ENCODE measurements around the gene DDX17. TPM values are rescaled to one million over a fixed set of nuclear protein-coding genes. Genes with fewer than 3 reads are reported as not detected.

Gene DDX17
- total and polyA plus RNA-seq, 10 of the 15 experiments (the other 5 are each of a cell fraction or from before 2014, with no cell fraction given) = 25.2 to 778 (median 266) TPM

DNA sequence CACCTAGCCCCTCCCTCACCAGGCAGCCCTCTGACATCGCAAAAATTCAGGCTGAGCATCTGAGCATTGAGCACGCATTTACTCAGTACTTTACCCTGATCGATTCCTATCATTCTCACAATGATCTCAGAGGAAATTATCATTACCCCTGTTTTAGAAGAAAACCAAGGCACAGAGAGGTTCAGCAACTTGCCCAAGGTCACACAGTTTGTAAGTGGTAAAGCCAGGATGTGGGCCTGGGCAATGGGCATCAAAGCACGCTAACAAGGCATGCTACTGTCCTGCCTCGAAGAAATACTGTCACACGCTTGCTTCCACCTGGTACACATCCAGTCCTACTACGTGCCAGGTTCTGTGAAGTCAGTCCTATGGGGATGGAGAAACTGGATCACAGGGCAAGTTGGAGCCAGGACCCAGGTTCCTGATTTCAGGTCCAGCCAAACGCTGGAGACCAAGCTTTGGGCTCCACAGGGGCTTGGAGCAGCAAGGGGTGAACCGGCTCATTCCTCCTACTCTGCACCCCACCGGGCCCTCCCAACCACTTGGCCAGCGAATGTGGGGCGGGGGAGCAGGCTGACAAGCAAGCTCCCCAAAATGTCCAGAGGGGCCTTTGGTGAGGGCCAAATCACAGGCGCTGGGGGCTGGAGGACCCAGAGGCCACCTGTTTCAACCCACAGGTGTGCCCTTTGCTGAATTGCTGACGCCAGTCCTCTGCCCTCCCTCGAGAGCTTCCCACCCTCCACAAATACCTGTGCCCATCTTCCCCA is 69.3 kb downstream of the DDX17 start:
- Histone ChIP-seq H3K9ac (ENCODE audit: control insufficient read depth, insufficient read depth, low read length) (no peak overlapping the region), H4K20me1 (ENCODE audit: control insufficient read depth, insufficient read depth) (no peaks in the 10 kb centered on the region), H3K4me2 (ENCODE audit: control insufficient read depth, insufficient read depth) (no peak overlapping the region), H3K27me3 (replicated peaks in 1 of 2; ENCODE audit: control insufficient read depth in 2 of 2, insufficient read depth in 2 of 2, low read length in 1 of 2) (peaks cover 2 to 4% of the 10 kb centered on the region in 2 experiments; a peak in 3 of 4 replicates), H3K36me3 (ENCODE audit: control insufficient read depth in 2 of 2, insufficient read depth in 2 of 2, low read length in 1 of 2) (no peaks in the 10 kb centered on the region), H2AFZ (ENCODE audit: control insufficient read depth, low read depth, low read length) (no peak overlapping the region), H3K4me3 (no peak overlapping the region), H3K9me3 (replicated peaks; ENCODE audit: control insufficient read depth, insufficient read depth, low read length) (no peaks in the 10 kb centered on the region), H3K27ac (ENCODE audit: control insufficient read depth, insufficient read depth) (no peak overlapping the region), H3K4me1 (ENCODE audit: control insufficient read depth, insufficient read depth, low read length) (no peaks in the 10 kb centered on the region), H3K79me2 (ENCODE audit: control insufficient read depth, insufficient read depth, low read length) (no peaks in the 10 kb centered on the region)
- intact Hi-C loops (cut with micrococcal nuclease; ENCODE audit: unreplicated experiment) = no loop called here
- FAIRE-seq (no peak), ATAC-seq (no peak), DNase-seq (ENCODE audit: low read depth, low spot score) (no peak)
- ChIA-PET RAD21 (ENCODE audit: unreplicated experiment) (interaction anchor here (0.6 kb wide), 1 partner anchor 233 kb away, joined by 3 read pairs; no protein-coding TSS in a partner anchor), CTCF (interaction anchor here (1.1 kb wide), 1 partner anchor 230 kb away, joined by 4 read pairs; no protein-coding TSS in a partner anchor), SMC1A (ENCODE audit: uncharacterized antibody, unreplicated experiment) (no interaction called here), POLR2A (no interaction called here)
- in situ Hi-C loops (cut with MboI) = no loop called here
- WGBS (ENCODE audit: insufficient coverage, insufficient replicate concordance, low lambda C conversion rate, missing lambda C conversion rate) = 54% methylated on average over 15 of the region's 15 CpGs
- no TSS peak for BruUV-seq (replicated peaks)
- no peak for TF ChIP-seq NFYA (IDR thresholded peaks at IDR 0.05; ENCODE audit: borderline replicate concordance, low read depth, low read length)
- TF ChIP-seq SP1 (IDR thresholded peaks at IDR 0.05; ENCODE audit: low read depth, low read length) = no peak
- TF ChIP-seq MYB (IDR thresholded peaks at IDR 0.05; ENCODE audit: borderline replicate concordance, low read depth, low read length) = no peak
- TF ChIP-seq, protein P1, sequence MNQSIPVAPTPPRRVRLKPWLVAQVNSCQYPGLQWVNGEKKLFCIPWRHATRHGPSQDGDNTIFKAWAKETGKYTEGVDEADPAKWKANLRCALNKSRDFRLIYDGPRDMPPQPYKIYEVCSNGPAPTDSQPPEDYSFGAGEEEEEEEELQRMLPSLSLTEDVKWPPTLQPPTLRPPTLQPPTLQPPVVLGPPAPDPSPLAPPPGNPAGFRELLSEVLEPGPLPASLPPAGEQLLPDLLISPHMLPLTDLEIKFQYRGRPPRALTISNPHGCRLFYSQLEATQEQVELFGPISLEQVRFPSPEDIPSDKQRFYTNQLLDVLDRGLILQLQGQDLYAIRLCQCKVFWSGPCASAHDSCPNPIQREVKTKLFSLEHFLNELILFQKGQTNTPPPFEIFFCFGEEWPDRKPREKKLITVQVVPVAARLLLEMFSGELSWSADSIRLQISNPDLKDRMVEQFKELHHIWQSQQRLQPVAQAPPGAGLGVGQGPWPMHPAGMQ (IDR thresholded peaks at IDR 0.05; ENCODE audit: borderline replicate concordance) = no peak
- TF ChIP-seq SRF (IDR thresholded peaks at IDR 0.05; ENCODE audit: low read depth in 2 of 2, low read length in 2 of 2) = no peak
- TF ChIP-seq SMC3 (IDR thresholded peaks at IDR 0.05; ENCODE audit: borderline replicate concordance, low read length) = no peak
- TF ChIP-seq, protein P2, sequence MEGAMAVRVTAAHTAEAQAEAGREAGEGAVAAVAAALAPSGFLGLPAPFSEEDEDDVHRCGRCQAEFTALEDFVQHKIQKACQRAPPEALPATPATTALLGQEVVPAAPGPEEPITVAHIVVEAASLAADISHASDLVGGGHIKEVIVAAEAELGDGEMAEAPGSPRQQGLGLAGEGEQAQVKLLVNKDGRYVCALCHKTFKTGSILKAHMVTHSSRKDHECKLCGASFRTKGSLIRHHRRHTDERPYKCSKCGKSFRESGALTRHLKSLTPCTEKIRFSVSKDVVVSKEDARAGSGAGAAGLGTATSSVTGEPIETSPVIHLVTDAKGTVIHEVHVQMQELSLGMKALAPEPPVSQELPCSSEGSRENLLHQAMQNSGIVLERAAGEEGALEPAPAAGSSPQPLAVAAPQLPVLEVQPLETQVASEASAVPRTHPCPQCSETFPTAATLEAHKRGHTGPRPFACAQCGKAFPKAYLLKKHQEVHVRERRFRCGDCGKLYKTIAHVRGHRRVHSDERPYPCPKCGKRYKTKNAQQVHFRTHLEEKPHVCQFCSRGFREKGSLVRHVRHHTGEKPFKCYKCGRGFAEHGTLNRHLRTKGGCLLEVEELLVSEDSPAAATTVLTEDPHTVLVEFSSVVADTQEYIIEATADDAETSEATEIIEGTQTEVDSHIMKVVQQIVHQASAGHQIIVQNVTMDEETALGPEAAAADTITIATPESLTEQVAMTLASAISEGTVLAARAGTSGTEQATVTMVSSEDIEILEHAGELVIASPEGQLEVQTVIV (IDR thresholded peaks at IDR 0.05; ENCODE audit: borderline replicate concordance, partially characterized antibody) = no peak
- TF ChIP-seq, protein P3, sequence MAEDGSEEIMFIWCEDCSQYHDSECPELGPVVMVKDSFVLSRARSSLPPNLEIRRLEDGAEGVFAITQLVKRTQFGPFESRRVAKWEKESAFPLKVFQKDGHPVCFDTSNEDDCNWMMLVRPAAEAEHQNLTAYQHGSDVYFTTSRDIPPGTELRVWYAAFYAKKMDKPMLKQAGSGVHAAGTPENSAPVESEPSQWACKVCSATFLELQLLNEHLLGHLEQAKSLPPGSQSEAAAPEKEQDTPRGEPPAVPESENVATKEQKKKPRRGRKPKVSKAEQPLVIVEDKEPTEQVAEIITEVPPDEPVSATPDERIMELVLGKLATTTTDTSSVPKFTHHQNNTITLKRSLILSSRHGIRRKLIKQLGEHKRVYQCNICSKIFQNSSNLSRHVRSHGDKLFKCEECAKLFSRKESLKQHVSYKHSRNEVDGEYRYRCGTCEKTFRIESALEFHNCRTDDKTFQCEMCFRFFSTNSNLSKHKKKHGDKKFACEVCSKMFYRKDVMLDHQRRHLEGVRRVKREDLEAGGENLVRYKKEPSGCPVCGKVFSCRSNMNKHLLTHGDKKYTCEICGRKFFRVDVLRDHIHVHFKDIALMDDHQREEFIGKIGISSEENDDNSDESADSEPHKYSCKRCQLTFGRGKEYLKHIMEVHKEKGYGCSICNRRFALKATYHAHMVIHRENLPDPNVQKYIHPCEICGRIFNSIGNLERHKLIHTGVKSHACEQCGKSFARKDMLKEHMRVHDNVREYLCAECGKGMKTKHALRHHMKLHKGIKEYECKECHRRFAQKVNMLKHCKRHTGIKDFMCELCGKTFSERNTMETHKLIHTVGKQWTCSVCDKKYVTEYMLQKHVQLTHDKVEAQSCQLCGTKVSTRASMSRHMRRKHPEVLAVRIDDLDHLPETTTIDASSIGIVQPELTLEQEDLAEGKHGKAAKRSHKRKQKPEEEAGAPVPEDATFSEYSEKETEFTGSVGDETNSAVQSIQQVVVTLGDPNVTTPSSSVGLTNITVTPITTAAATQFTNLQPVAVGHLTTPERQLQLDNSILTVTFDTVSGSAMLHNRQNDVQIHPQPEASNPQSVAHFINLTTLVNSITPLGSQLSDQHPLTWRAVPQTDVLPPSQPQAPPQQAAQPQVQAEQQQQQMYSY (CRISPR knock-in tag; IDR thresholded peaks at IDR 0.05) = no peak
- TF ChIP-seq, protein P4, sequence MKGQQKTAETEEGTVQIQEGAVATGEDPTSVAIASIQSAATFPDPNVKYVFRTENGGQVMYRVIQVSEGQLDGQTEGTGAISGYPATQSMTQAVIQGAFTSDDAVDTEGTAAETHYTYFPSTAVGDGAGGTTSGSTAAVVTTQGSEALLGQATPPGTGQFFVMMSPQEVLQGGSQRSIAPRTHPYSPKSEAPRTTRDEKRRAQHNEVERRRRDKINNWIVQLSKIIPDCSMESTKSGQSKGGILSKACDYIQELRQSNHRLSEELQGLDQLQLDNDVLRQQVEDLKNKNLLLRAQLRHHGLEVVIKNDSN (IDR thresholded peaks at IDR 0.05; ENCODE audit: borderline replicate concordance, extremely low read length, insufficient read depth, low read depth, low read length) = no peak
- TF ChIP-seq, protein P5, sequence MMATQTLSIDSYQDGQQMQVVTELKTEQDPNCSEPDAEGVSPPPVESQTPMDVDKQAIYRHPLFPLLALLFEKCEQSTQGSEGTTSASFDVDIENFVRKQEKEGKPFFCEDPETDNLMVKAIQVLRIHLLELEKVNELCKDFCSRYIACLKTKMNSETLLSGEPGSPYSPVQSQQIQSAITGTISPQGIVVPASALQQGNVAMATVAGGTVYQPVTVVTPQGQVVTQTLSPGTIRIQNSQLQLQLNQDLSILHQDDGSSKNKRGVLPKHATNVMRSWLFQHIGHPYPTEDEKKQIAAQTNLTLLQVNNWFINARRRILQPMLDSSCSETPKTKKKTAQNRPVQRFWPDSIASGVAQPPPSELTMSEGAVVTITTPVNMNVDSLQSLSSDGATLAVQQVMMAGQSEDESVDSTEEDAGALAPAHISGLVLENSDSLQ (IDR thresholded peaks at IDR 0.05) = no peak
- TF ChIP-seq NFXL1 (IDR thresholded peaks at IDR 0.05; ENCODE audit: borderline replicate concordance) = no peak
